Lung (tissue), 12 donors: ENCODE data around the gene TRAPPC3L. TPM values are rescaled to one million over a fixed set of nuclear protein-coding genes. Genes with fewer than 3 reads are reported as not detected.

Experiments
- ATAC-seq: fragments of 200-7000 bp; cut with Tn5 transposase; one replicate; pipeline ENCODE4 v1.9.1; 2020; ENCODE audit warnings: moderate number of reproducible peaks; ENCODE audit not compliant: insufficient read depth, low FRiP score
- DNase-seq, 3 donors: peaks; one replicate each; pipeline ENCODE4 v3.0.0-alpha.2; 2013 to 2017
- H3K27ac ChIP-seq, 2 donors: one replicate each; pipeline ENCODE4 v1.5.1; 2013; ENCODE audit warnings: mild to moderate bottlenecking in 2 of 2, moderate library complexity in 2 of 2, control low read depth in 1 of 2, inconsistent platforms in 1 of 2, low read depth in 1 of 2, low read length in 1 of 2
- H3K27me3 ChIP-seq, 3 donors: one replicate each; pipeline ENCODE4 v1.5.1; 2013; ENCODE audit warnings: low read length in 2 of 3; ENCODE audit not compliant: control insufficient read depth in 3 of 3, insufficient read depth in 3 of 3
- H3K36me3 ChIP-seq, 4 donors: one replicate each; pipeline ENCODE4 v1.5.1; 2013; ENCODE audit warnings: low read length in 4 of 4, mild to moderate bottlenecking in 1 of 4, moderate library complexity in 1 of 4; ENCODE audit not compliant: control insufficient read depth in 4 of 4, insufficient read depth in 4 of 4
- H3K4me1 ChIP-seq, 5 donors: one replicate each; pipeline ENCODE4 v1.5.1; 2013; ENCODE audit warnings: low read length in 5 of 5, mild to moderate bottlenecking in 2 of 5, moderate library complexity in 1 of 5; ENCODE audit not compliant: control insufficient read depth in 5 of 5, insufficient read depth in 5 of 5
- H3K4me3 ChIP-seq: one replicate; pipeline ENCODE4 v1.5.1; 2013; ENCODE audit warnings: mild to moderate bottlenecking, control low read depth, moderate library complexity
- H3K9ac ChIP-seq, 2 donors: one replicate each; pipeline ENCODE4 v1.5.1; 2013; ENCODE audit warnings: low read length in 2 of 2, control low read depth in 1 of 2; ENCODE audit not compliant: insufficient read depth in 1 of 2
- H3K9me3 ChIP-seq, 4 donors: one replicate each; pipeline ENCODE4 v1.5.1; 2013; ENCODE audit warnings: low read length in 3 of 4, mild to moderate bottlenecking in 1 of 4, moderate library complexity in 1 of 4; ENCODE audit not compliant: control insufficient read depth in 4 of 4, insufficient read depth in 3 of 4
- CTCF ChIP-seq: IDR thresholded peaks from 2 replicates; pipeline ENCODE4 v1.5.1; 2012; ENCODE audit warnings: mild to moderate bottlenecking; ENCODE audit errors: control extremely low read depth, extremely low read depth
- WGBS, 2 donors: extraction: QIAGEN DNeasy Blood & Tissue Kit; methylation state at CpG; one replicate each; pipeline ENCODE4 v1.1.7; 2013; 5-methylcytosine and 5-hydroxymethylcytosine counted together
- polyA plus RNA-seq, 2 donors: library from polyadenylated mRNA; stranded (reverse); fragments of 200-250 nt; gene quantifications; one replicate each; pipeline ENCODE4 v1.2.1, GENCODE V29; 2013
- total RNA-seq, 2 donors: library from RNA; depleted of rRNA in 1 of 2; stranded (reverse); fragments of >200 nt in 1 of 2; gene quantifications; one replicate each; pipeline ENCODE4 v1.2.1, GENCODE V29; 2014 to 2021
- donor health status: control.
- donor health status: control.
- donor health status: Bipolar disorder and iron deficiency.
- donor health status: healthy.
- donor health status: DM: yes; HTN: yes; CAD: no.

Gene TRAPPC3L
- total and polyA plus RNA-seq, 4 donors: 0.07 to 0.28 (median 0.25) TPM; not detected in 1

- 92 to 96% methylated on average over 2 of the region's 2 CpGs for WGBS, 2 donors
- H3K9me3 ChIP-seq: no peaks in the 10 kb centered on the region
- H3K27me3 ChIP-seq: no peaks in the 10 kb centered on the region
- no peak overlapping the region for H3K4me3 ChIP-seq
- no peak overlapping the region for H3K27ac ChIP-seq
- TF ChIP-seq CTCF: no peak
- peaks cover 6 to 20% (median 13%) of the 10 kb centered on the region in 4 donors for H3K36me3 ChIP-seq
- ATAC-seq (no peak), DNase-seq (no peak)
- peaks cover 0 to 4% (median 0%) of the 10 kb centered on the region in 5 donors for H3K4me1 ChIP-seq
- H3K9ac ChIP-seq: no peak overlapping the region
These were observed 34.7 kb upstream of the TRAPPC3L start for GRCh38 chr6:116580198-116580597.

GRCh38 chr6:116579143-116579542, 33.7 kb upstream of the TRAPPC3L start:
- H3K9ac ChIP-seq: no peak overlapping the region
- peaks cover 0 to 4% (median 0%) of the 10 kb centered on the region in 5 donors for H3K4me1 ChIP-seq
- WGBS, 2 donors: 100% methylated on average over 1 of the region's 1 CpG
- ATAC-seq (peak; percentile 66), DNase-seq (no peak)
- TF ChIP-seq CTCF: no peak
- H3K27me3 ChIP-seq: no peaks in the 10 kb centered on the region
- H3K27ac ChIP-seq: no peak overlapping the region
- peaks cover 6 to 20% (median 11%) of the 10 kb centered on the region in 4 donors for H3K36me3 ChIP-seq
- H3K4me3 ChIP-seq: no peak overlapping the region
- H3K9me3 ChIP-seq: no peaks in the 10 kb centered on the region

GRCh38 chr6:116578335-116578734, 32.9 kb upstream of the TRAPPC3L start:
- Histone ChIP-seq H3K36me3 (peaks cover 4 to 19% (median 10%) of the 10 kb centered on the region in 4 donors), H3K27me3 (no peaks in the 10 kb centered on the region), H3K9ac (no peak overlapping the region), H3K9me3 (no peaks in the 10 kb centered on the region), H3K4me3 (no peak overlapping the region), H3K4me1 (peaks cover 0 to 8% (median under 1%) of the 10 kb centered on the region in 5 donors), H3K27ac (no peak overlapping the region)
- ATAC-seq: no peak
- DNase-seq: no peak
- TF ChIP-seq CTCF: no peak

- Histone ChIP-seq H3K9me3 (no peaks in the 10 kb centered on the region), H3K4me3 (no peak overlapping the region), H3K9ac (no peak overlapping the region), H3K4me1 (peaks cover 2 to 13% (median 8%) of the 10 kb centered on the region in 5 donors), H3K27me3 (no peaks in the 10 kb centered on the region), H3K36me3 (peaks cover 4 to 13% (median 6%) of the 10 kb centered on the region in 4 donors), H3K27ac (no peak overlapping the region)
- no peak for TF ChIP-seq CTCF
- no peak for ATAC-seq
- WGBS, 2 donors: 77 to 88% methylated on average over 5 of the region's 5 CpGs
- DNase-seq: no peak
These were observed 32.0 kb upstream of the TRAPPC3L start for GRCh38 chr6:116577486-116577885.
